ENCODE data around the gene ABCC2. TPM values are rescaled to one million over a fixed set of nuclear protein-coding genes. Genes with fewer than 3 reads are reported as not detected.

The ABCC2 gene
- total and polyA plus RNA-seq, 9 of the 15 experiments (the other 6 are each of a cell fraction or from before 2014, with no cell fraction given): 0.03 to 0.18 (median 0.10) TPM; not detected in 1

DNA sequence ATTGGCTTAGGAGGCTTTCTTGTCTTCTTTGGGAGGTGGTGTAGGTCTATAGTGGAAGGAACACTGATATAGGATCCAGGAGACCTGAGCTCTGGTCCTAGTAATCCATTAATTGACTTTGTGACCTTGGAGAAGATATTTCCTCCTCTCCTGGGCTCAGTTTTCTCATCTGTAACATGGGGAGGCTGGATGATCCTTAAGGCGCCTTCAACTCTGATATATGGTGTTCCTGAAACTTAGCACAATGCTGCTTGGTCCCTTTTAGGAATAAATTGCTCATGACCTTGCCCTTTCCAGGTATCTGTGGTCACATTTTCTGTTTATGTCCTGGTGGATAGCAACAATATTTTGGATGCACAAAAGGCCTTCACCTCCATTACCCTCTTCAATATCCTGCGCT, 25.3 kb downstream of the ABCC2 start (continued):
- TF ChIP-seq, protein P1, sequence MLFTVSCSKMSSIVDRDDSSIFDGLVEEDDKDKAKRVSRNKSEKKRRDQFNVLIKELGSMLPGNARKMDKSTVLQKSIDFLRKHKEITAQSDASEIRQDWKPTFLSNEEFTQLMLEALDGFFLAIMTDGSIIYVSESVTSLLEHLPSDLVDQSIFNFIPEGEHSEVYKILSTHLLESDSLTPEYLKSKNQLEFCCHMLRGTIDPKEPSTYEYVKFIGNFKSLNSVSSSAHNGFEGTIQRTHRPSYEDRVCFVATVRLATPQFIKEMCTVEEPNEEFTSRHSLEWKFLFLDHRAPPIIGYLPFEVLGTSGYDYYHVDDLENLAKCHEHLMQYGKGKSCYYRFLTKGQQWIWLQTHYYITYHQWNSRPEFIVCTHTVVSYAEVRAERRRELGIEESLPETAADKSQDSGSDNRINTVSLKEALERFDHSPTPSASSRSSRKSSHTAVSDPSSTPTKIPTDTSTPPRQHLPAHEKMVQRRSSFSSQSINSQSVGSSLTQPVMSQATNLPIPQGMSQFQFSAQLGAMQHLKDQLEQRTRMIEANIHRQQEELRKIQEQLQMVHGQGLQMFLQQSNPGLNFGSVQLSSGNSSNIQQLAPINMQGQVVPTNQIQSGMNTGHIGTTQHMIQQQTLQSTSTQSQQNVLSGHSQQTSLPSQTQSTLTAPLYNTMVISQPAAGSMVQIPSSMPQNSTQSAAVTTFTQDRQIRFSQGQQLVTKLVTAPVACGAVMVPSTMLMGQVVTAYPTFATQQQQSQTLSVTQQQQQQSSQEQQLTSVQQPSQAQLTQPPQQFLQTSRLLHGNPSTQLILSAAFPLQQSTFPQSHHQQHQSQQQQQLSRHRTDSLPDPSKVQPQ (CRISPR knock-in tag; IDR thresholded peaks at IDR 0.05; ENCODE audit: borderline replicate concordance): no peak
- TF ChIP-seq DIDO1 (tag; IDR thresholded peaks at IDR 0.05; ENCODE audit: low read depth) (no peak), SIN3B (IDR thresholded peaks at IDR 0.05; ENCODE audit: low read depth) (no peak), KDM4B (IDR thresholded peaks at IDR 0.05; ENCODE audit: borderline replicate concordance in 2 of 2, low read depth in 1 of 2) (no peak)
- TF ChIP-seq, protein P2, sequence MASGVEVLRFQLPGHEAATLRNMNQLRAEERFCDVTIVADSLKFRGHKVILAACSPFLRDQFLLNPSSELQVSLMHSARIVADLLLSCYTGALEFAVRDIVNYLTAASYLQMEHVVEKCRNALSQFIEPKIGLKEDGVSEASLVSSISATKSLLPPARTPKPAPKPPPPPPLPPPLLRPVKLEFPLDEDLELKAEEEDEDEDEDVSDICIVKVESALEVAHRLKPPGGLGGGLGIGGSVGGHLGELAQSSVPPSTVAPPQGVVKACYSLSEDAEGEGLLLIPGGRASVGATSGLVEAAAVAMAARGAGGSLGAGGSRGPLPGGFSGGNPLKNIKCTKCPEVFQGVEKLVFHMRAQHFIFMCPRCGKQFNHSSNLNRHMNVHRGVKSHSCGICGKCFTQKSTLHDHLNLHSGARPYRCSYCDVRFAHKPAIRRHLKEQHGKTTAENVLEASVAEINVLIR (CRISPR knock-in tag; IDR thresholded peaks at IDR 0.05): no peak

DNA sequence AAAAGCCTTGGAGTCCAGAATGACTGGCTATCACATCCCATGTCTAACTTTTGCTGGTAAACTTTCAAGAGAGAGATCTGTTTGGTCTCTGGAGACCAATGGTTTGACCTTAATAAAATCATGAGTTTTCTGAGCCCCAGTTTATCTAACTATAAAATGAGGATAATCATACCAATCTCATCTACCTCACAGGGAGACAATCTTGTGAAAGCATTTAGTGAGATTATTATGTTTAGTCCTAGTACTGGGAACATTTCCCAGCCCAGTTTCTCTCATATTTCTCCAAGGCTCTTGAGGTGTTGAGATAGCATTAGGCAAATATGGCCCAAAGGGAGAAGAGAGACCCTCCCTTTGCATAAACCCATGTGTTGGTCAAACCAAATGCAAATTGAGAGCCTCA, 25.8 kb downstream of the ABCC2 start:
- no peak for ATAC-seq
- Histone ChIP-seq H3K4me2 (ENCODE audit: insufficient read depth, low read length) (no peak overlapping the region), H3K9me3 (replicated peaks; ENCODE audit: control insufficient read depth, insufficient read depth, low read depth, low read length) (no peaks in the 10 kb centered on the region), H3K4me1 (replicated peaks in 1 of 2; ENCODE audit: control insufficient read depth in 2 of 2, insufficient read depth in 2 of 2, low read length in 2 of 2) (no peaks in the 10 kb centered on the region), H3K4me3 (no peak overlapping the region), H3K9me1 (ENCODE audit: control insufficient read depth, insufficient read depth, low read length) (no peaks in the 10 kb centered on the region), H3K27me3 (ENCODE audit: control insufficient read depth in 2 of 2, insufficient read depth in 2 of 2, low read length in 2 of 2) (peaks cover 7 to 15% of the 10 kb centered on the region in 2 experiments), H3K79me2 (ENCODE audit: control insufficient read depth, insufficient read depth, low read length) (no peaks in the 10 kb centered on the region), H2AFZ (ENCODE audit: low read depth, low read length) (no peak overlapping the region), H3K27ac (ENCODE audit: extremely low read depth, low read depth, low read length) (no peak overlapping the region), H3K9ac (ENCODE audit: insufficient read depth in 1 of 2, low read depth in 2 of 2, low read length in 2 of 2) (no peak overlapping the region), H4K20me1 (replicated peaks; ENCODE audit: control insufficient read depth, insufficient read depth, low read length) (no peaks in the 10 kb centered on the region), H3K36me3 (ENCODE audit: control insufficient read depth, insufficient read depth, low read length) (no peaks in the 10 kb centered on the region)
- DNase-seq (ENCODE audit: extremely low read depth in 1 of 4, low spot score in 3 of 4): no peak
- FAIRE-seq: no peak
- in situ Hi-C loops (cut with MboI): no loop called here
- no TSS peak for BruUV-seq (replicated peaks)
- ChIA-PET CTCF (ENCODE audit: low intra/inter-chr PET ratio) (no interaction called here), POLR2A (no interaction called here)
- intact Hi-C loops (cut with micrococcal nuclease): no loop called here
- no peak for TF ChIP-seq NFIX (CRISPR knock-in tag; IDR thresholded peaks at IDR 0.05; ENCODE audit: low read depth)
- no peak for TF ChIP-seq CREB1 (IDR thresholded peaks at IDR 0.05)
- no peak for TF ChIP-seq CREB1 (CRISPR knock-in tag; IDR thresholded peaks at IDR 0.05)
- TF ChIP-seq, protein P3, sequence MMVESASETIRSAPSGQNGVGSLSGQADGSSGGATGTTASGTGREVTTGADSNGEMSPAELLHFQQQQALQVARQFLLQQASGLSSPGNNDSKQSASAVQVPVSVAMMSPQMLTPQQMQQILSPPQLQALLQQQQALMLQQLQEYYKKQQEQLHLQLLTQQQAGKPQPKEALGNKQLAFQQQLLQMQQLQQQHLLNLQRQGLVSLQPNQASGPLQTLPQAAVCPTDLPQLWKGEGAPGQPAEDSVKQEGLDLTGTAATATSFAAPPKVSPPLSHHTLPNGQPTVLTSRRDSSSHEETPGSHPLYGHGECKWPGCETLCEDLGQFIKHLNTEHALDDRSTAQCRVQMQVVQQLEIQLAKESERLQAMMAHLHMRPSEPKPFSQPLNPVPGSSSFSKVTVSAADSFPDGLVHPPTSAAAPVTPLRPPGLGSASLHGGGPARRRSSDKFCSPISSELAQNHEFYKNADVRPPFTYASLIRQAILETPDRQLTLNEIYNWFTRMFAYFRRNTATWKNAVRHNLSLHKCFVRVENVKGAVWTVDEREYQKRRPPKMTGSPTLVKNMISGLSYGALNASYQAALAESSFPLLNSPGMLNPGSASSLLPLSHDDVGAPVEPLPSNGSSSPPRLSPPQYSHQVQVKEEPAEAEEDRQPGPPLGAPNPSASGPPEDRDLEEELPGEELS (CRISPR knock-in tag; IDR thresholded peaks at IDR 0.05; ENCODE audit: borderline replicate concordance): no peak
- TF ChIP-seq DACH1 (IDR thresholded peaks at IDR 0.05; ENCODE audit: partially characterized antibody): no peak
- no peak for TF ChIP-seq ELF1 (tag; IDR thresholded peaks at IDR 0.05)
